HepG2 (cell line): ENCODE data around the gene SULT2B1. TPM values are rescaled to one million over a fixed set of nuclear protein-coding genes. Genes with fewer than 3 reads are reported as not detected.

Experiments used
- AHDC1 ChIP-seq: sonication (generic); formaldehyde crosslinking; IDR thresholded peaks from 2 replicates; pipeline ENCODE4 v1.5.1; 2020; ENCODE audit warnings: mild to moderate bottlenecking, missing genetic modification reagents, borderline replicate concordance
- ELF3 ChIP-seq: IDR thresholded peaks from 2 replicates; pipeline ENCODE4 v1.6.1; 2016; ENCODE audit warnings: missing genetic modification reagents, missing compliant biosample characterization
- ELK4 ChIP-seq: sonication (generic); formaldehyde crosslinking; IDR thresholded peaks from 2 replicates; pipeline ENCODE4 v1.9.0; 2021; ENCODE audit warnings: missing genetic modification reagents, borderline replicate concordance
- KDM6A ChIP-seq: IDR thresholded peaks from 2 replicates; pipeline ENCODE4 v1.6.1; 2016; ENCODE audit warnings: low read depth
- SETDB1 ChIP-seq: sonication (generic); formaldehyde crosslinking; IDR thresholded peaks from 2 replicates; pipeline ENCODE4 v1.5.1; 2020; ENCODE audit warnings: missing genetic modification reagents, mild to moderate bottlenecking, borderline replicate concordance
- SNAPC4 ChIP-seq: sonication (generic); formaldehyde crosslinking; IDR thresholded peaks from 2 replicates; pipeline ENCODE4 v1.4.0; 2020; ENCODE audit warnings: mild to moderate bottlenecking, missing genetic modification reagents
- SP1 ChIP-seq, 2 experiments: fragments of 450-650 bp in 1 of 2; sonication (generic) in 1 of 2; formaldehyde crosslinking in 1 of 2; IDR thresholded peaks; 2 replicates each; pipeline versions ENCODE4 v1.4.0 to v1.6.1; 2016 to 2020; ENCODE audit warnings: missing genetic modification reagents in 1 of 2
- SRF ChIP-seq: IDR thresholded peaks from 2 replicates; pipeline ENCODE4 v1.6.1; 2011; ENCODE audit warnings: mild to moderate bottlenecking, low read depth, low read length, moderate library complexity
- SSRP1 ChIP-seq: IDR thresholded peaks from 2 replicates; pipeline ENCODE4 v1.6.1; 2016; ENCODE audit warnings: control low read depth
- TBX2 ChIP-seq: sonication (generic); formaldehyde crosslinking; IDR thresholded peaks from 2 replicates; pipeline ENCODE4 v1.5.0; 2020; ENCODE audit warnings: missing genetic modification reagents, mild to moderate bottlenecking, borderline replicate concordance
- TFDP1 ChIP-seq: IDR thresholded peaks from 2 replicates; pipeline ENCODE4 v1.6.1; 2016; ENCODE audit warnings: missing compliant biosample characterization, missing genetic modification reagents, borderline replicate concordance
- TRIM24 ChIP-seq: sonication (generic); formaldehyde crosslinking; IDR thresholded peaks from 2 replicates; pipeline ENCODE4 v1.8.0; 2022; ENCODE audit warnings: mild to moderate bottlenecking, missing genetic modification reagents
- ZNF331 ChIP-seq: sonication (generic); formaldehyde crosslinking; IDR thresholded peaks from 2 replicates; pipeline ENCODE4 v1.4.0; 2020; ENCODE audit warnings: missing genetic modification reagents
- ZNF333 ChIP-seq: sonication (generic); formaldehyde crosslinking; IDR thresholded peaks from 2 replicates; pipeline ENCODE4 v1.4.0; 2020; ENCODE audit warnings: mild to moderate bottlenecking, missing genetic modification reagents, borderline replicate concordance
- ZNF564 ChIP-seq: sonication (generic); formaldehyde crosslinking; IDR thresholded peaks from 2 replicates; pipeline ENCODE4 v1.8.1; 2023; ENCODE audit warnings: mild to moderate bottlenecking, missing genetic modification reagents
- ZNF678 ChIP-seq: sonication (generic); formaldehyde crosslinking; IDR thresholded peaks from 2 replicates; pipeline ENCODE4 v1.4.0; 2020; ENCODE audit warnings: mild to moderate bottlenecking, missing genetic modification reagents
- ZNF83 ChIP-seq: sonication (generic); formaldehyde crosslinking; IDR thresholded peaks from 2 replicates; pipeline ENCODE4 v1.4.0; 2020; ENCODE audit warnings: missing genetic modification reagents, mild to moderate bottlenecking, borderline replicate concordance
- polyA plus RNA-seq, 8 experiments: library from polyadenylated mRNA; depleted of rRNA in 3 of 8; stranded (reverse) in 7 of 8; unstranded in 1 of 8; fragments of >200 nt; fragmentation: Illumina TruSeq in 4 of 8; extraction: Trizol in 4 of 8; gene quantifications; 2 replicates each; pipeline versions ENCODE4 v1.2.1 to v1.2.3, GENCODE V29; 2011 to 2016; ENCODE audit warnings: low read depth in 4 of 8, missing spikeins in 1 of 8, mixed read lengths in 1 of 8; ENCODE audit not compliant: insufficient read depth in 1 of 8
- total RNA-seq, 5 experiments: library from RNA; depleted of rRNA; stranded (reverse); fragments of >200 nt; fragmentation: Illumina TruSeq; extraction: Trizol; gene quantifications; 2 replicates each; pipeline ENCODE4 v1.2.3, GENCODE V29; 2016; ENCODE audit warnings: low read depth in 1 of 5

The SULT2B1 gene
- total and polyA plus RNA-seq, 2 of the 13 experiments (the other 11 are each of a cell fraction or from before 2014, with no cell fraction given), result 0.13 TPM; not detected in 1

- TF ChIP-seq ELF3 (CRISPR knock-in tag), result no peak; the same call in 1 of the 2 replicates
- TF ChIP-seq SETDB1, result no peak
- TF ChIP-seq SRF, result no peak
- TF ChIP-seq ELK4, result no peak
- TF ChIP-seq SNAPC4, result peak; percentile 64; the same call in 1 of the 2 replicates
- no peak for TF ChIP-seq SP1 (IDR thresholded peaks at IDR 0.05)
- peak; percentile 67 for TF ChIP-seq SP1 (CRISPR knock-in tag; IDR thresholded peaks at IDR 0.05)
- no peak for TF ChIP-seq TRIM24
- no peak for TF ChIP-seq ZNF333 (CRISPR knock-in tag)
- 0 out of 2 replicates have a peak, but pooled peaks have one; percentile 11 for TF ChIP-seq ZNF331 (CRISPR knock-in tag)
- TF ChIP-seq KDM6A (CRISPR knock-in tag), result peak; percentile 16; the same call in 1 of the 2 replicates
- TF ChIP-seq SSRP1 (CRISPR knock-in tag), result no peak
- TF ChIP-seq TBX2 (CRISPR knock-in tag), result peak; percentile 89
- peak; percentile 80 for TF ChIP-seq ZNF564 (CRISPR knock-in tag)
- peak; percentile 84; the same call in 1 of the 2 replicates for TF ChIP-seq ZNF83 (CRISPR knock-in tag)
- no peak for TF ChIP-seq AHDC1 (CRISPR knock-in tag)
- TF ChIP-seq TFDP1 (CRISPR knock-in tag), result peak; percentile 94
- peak; percentile 57; the same call in 1 of the 2 replicates for TF ChIP-seq ZNF678 (CRISPR knock-in tag)
Measured at GRCh38 chr19:48637449-48637947, 85.5 kb downstream of the SULT2B1 start (continued).
